Mesothelial cell of epicardium (in vitro differentiated cells): ENCODE results near the gene TBCD. TPM values are rescaled to one million over a fixed set of nuclear protein-coding genes. Genes with fewer than 3 reads are reported as not detected.

Experiments used
- DNase-seq, 2 experiments: peaks; one replicate each; pipeline ENCODE4 v3.0.0; 2021; ENCODE audit warnings: low spot score in 2 of 2; ENCODE audit not compliant: unreplicated experiment in 2 of 2
- H3K27ac Mint-ChIP-seq: 2 replicates; pipeline ENCODE4 v1.8.0; 2021; ENCODE audit warnings: mixed read lengths
- H3K27me3 Mint-ChIP-seq: 2 replicates; pipeline ENCODE4 v1.8.0; 2021; ENCODE audit warnings: low read depth, mixed read lengths
- H3K36me3 Mint-ChIP-seq: 2 replicates; pipeline ENCODE4 v1.8.0; 2021; ENCODE audit warnings: mixed read lengths
- H3K4me1 Mint-ChIP-seq: 2 replicates; pipeline ENCODE4 v1.8.0; 2021; ENCODE audit warnings: mixed read lengths
- H3K4me3 Mint-ChIP-seq: 2 replicates; pipeline ENCODE4 v1.8.0; 2021; ENCODE audit warnings: mild to moderate bottlenecking, moderate library complexity, mixed read lengths
- H3K9me3 Mint-ChIP-seq: 2 replicates; pipeline ENCODE4 v1.8.0; 2021; ENCODE audit warnings: mixed read lengths
- total RNA-seq: library from RNA; stranded (reverse); gene quantifications from 3 replicates; pipeline ENCODE4 v1.2.1, GENCODE V29; 2021
- TF ChIP-seq, protein P1 (sequence below): fragments of 200-600 bp; sonication (generic); IDR thresholded peaks from one replicate; pipeline ENCODE4 v1.5.0; 2021; ENCODE audit warnings: antibody characterized with exemption; ENCODE audit not compliant: unreplicated experiment

The TBCD gene
- total RNA-seq, 1 donor from 2014 or later, result 117 TPM

DNA sequence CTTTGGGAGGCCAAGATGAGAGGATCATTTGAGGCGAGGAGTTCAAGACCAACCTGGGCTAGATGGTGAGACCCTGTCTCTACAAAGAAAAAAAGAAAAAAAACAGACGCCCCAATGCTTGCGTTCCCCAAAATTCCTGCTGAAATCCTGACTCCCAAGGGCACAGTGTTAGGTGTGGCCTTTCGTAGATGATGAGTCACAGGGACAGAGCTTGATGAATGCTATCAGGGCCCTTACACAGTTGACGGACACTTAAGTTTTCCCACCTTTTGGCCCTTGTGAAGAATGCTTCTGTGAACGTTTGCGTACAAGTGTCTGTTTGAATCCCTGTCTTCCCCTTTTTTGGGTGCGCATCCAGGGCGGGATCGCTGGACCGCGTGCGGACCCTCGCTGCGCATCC is 104.5 kb downstream of the TBCD start:
- Mint-ChIP-seq H3K4me3 (no peak overlapping the region), H3K36me3 (peaks cover 10% of the 10 kb centered on the region), H3K27me3 (no peaks in the 10 kb centered on the region), H3K9me3 (peaks cover 4% of the 10 kb centered on the region), H3K4me1 (peaks cover 31% of the 10 kb centered on the region), H3K27ac (no peak overlapping the region)
- TF ChIP-seq, protein P1, sequence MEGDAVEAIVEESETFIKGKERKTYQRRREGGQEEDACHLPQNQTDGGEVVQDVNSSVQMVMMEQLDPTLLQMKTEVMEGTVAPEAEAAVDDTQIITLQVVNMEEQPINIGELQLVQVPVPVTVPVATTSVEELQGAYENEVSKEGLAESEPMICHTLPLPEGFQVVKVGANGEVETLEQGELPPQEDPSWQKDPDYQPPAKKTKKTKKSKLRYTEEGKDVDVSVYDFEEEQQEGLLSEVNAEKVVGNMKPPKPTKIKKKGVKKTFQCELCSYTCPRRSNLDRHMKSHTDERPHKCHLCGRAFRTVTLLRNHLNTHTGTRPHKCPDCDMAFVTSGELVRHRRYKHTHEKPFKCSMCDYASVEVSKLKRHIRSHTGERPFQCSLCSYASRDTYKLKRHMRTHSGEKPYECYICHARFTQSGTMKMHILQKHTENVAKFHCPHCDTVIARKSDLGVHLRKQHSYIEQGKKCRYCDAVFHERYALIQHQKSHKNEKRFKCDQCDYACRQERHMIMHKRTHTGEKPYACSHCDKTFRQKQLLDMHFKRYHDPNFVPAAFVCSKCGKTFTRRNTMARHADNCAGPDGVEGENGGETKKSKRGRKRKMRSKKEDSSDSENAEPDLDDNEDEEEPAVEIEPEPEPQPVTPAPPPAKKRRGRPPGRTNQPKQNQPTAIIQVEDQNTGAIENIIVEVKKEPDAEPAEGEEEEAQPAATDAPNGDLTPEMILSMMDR, result no peak
- DNase-seq, result no peak

DNA sequence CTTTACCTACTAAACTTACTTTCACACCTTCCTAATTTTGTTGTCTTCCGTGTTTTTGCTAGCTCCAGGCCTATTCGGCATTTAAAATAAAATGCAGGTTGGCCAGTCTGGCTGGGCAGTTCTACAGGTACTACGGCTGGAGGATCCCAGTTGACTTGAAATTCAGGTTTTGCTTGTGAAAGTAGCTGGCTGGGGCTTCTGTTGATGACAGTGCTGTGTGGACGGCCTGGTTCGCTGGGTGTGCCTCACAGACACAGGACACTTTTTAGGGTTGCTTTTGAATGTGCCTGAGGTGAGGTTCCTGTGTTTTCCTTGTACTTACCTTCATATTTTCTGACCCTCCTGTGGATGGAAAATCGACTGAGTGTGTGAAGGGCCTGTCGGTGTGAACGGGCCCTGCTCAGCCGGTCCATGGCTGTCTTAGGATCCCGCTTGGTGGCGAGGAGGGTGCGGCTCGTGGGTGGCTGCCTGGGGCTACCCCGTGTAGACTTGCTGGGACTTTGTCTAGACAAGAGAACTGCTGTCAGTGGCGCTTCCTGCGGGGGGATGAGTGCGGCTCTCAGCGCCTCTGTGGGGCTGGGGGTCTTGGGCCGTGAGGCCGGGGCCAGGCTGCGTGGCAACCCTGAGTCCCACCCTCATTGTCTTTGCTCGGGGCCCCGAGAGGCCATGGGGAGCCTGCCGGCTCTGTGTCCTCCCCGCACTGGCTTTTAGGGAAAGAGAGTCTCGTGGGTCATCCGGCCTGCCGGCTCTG is 106.7 kb downstream of the TBCD start:
- Mint-ChIP-seq H3K36me3 (peaks cover 10% of the 10 kb centered on the region), H3K27me3 (no peaks in the 10 kb centered on the region), H3K4me1 (peaks cover 48% of the 10 kb centered on the region), H3K9me3 (peaks cover 4% of the 10 kb centered on the region), H3K27ac (peak overlapping the region; percentile 97), H3K4me3 (no peak overlapping the region)
- DNase-seq, result no peak
- TF ChIP-seq, protein P1, result no peak

DNA sequence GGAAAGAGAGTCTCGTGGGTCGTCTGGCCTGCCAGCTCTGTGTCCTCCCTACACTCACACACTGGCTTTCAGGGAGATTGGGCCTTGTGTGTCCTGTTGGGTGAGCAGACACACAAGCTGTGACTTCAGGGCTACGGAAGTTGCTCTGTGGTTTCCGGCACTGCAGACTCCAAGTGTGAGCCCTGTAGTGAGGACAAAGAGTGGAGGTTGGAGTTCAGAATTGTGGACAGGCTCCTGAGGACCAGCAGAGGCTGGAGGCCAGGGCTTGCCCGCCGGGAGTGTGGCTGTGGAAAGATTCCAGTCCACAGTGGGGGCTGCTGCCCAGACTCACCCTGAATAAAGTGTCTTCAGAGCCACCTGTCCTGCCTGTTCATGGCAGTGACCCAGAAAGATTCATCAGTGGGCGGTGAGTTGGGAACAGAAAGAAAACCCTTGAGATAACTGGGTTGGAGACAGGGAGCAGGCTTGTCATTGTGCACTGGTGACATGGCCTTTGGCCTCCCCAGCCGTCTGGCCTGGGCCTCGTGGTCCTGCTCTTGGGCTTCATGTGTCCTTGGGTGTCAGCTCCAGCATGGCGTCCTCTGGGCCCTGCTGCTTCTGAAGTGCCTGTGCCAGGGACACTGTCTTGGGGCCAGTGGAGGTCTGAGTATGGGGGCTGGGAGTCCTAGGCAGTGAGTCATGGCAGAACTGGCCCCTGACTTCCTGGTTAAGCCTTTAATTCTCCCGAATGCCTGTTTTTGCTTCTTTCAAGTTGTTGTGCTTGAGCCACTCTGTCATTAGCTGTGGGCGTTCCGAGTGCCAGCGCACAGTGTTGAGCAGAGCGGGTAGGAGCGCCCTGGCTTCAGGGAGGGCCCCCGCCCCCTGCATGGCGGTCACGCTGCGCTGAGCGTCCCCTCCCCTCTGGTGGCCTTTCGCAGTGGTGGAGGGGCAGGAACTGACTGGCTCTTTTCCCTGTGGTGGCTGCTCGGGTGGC is 107.9 kb downstream of the TBCD start:
- Mint-ChIP-seq H3K27me3 (no peaks in the 10 kb centered on the region), H3K36me3 (peaks cover 7% of the 10 kb centered on the region), H3K27ac (peak overlapping the region; percentile 97), H3K4me3 (peak overlapping the region; percentile 47), H3K9me3 (peaks cover 4% of the 10 kb centered on the region), H3K4me1 (peaks cover 58% of the 10 kb centered on the region)
- DNase-seq, result no peak
- TF ChIP-seq, protein P1, result no peak

DNA sequence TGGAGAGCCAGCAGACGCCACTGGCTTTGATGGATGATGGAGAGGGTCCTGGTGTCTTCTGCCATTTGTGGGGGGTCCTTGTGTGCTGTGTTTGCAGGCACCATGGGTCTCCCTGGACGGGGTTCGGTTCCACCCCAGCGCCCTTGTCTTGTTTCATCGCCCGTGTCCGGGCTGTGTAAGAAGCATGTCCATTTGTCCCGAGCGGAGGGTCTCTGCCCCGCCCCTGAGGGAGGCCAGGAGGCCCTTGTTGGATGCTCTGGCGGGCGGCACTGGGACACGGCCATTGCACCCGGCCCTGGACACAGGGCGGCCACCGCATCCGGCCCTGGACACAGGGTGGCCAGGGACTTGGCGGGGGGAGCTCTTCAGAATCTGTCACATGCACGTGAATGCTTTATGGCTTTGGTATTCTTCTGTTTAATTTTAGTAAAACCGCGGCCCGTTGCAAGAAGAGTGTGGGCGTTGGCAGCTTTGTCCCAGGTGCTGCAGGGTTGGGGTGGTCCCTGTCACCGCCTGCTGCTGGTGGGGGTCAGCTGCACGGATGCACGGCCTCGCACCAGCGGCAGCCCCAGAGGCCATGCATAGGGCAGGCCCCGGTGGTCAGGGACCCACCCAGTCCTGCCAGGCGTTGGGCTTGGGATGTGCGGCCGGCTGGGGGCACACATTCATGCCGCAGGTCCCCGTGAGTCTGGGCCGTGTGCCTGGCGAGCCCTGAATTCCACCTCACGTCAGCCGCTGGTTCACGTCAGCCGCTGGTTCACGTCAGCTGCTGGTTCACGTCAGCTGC is 108.9 kb downstream of the TBCD start:
- peaks cover 7% of the 10 kb centered on the region for H3K36me3 Mint-ChIP-seq
- H3K4me3 Mint-ChIP-seq, result no peak overlapping the region
- peak overlapping the region; percentile 97 for H3K27ac Mint-ChIP-seq
- peaks cover 4% of the 10 kb centered on the region for H3K9me3 Mint-ChIP-seq
- DNase-seq, result no peak
- TF ChIP-seq, protein P1, result no peak
- no peaks in the 10 kb centered on the region for H3K27me3 Mint-ChIP-seq
- peaks cover 68% of the 10 kb centered on the region for H3K4me1 Mint-ChIP-seq

DNA sequence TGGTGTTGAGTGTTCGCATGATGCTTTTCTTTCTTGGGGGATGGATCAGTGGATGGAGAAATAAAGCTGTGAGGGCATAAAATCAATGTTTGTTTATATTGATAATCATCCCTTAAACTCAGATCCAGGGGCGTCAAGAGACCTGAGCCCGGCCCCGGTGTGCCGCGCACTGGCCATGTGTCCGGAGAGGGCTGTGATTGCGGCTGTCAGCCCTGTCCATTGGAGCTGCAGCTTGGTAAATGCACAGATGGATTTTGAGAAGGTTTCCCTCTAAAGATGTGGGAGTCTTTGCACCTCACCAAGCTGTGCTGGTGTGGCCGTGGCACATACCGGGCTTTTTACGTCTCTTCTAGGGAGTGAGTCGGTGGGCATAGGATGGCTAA is 109.5 kb downstream of the TBCD start:
- H3K27ac Mint-ChIP-seq, result peak overlapping the region; percentile 39
- H3K27me3 Mint-ChIP-seq, result no peaks in the 10 kb centered on the region
- DNase-seq, result no peak
- TF ChIP-seq, protein P1, result no peak
- no peak overlapping the region for H3K4me3 Mint-ChIP-seq
- peaks cover 74% of the 10 kb centered on the region for H3K4me1 Mint-ChIP-seq
- peaks cover 5% of the 10 kb centered on the region for H3K36me3 Mint-ChIP-seq
- peaks cover 4% of the 10 kb centered on the region for H3K9me3 Mint-ChIP-seq
